Cerebellar nuclear complex (tissue), 1 donor: ENCODE measurements around the gene SLC13A4.
"Not testable (repeated sequence)": the region's sequence is repeated elsewhere in the genome, so short reads cannot be mapped to it uniquely, and the experiment has no call there.

Experiments
- DNase-seq, 2 experiments: peaks; one replicate each; lab custom pipeline; 2025; lab: John Stamatoyannopoulos, UW

Gene SLC13A4

GRCh38 chr7:135665042-135665441 is 62.9 kb downstream of the SLC13A4 start:
- no peak for DNase-seq

- no peak for DNase-seq
Observed at GRCh38 chr7:135664046-135664589, 63.9 kb downstream of the SLC13A4 start.

GRCh38 chr7:135662373-135663114 is 65.4 kb downstream of the SLC13A4 start, which contains the start of gene STMP1:
Gene STMP1 (plus strand): TSS chr7:135662514.
- DNase-seq = peak; percentile 42 to 44

GRCh38 chr7:135662123-135662372 is 65.9 kb downstream of the SLC13A4 start:
- no peak for DNase-seq

- DNase-seq = no peak
Observed at GRCh38 chr7:135661311-135662122, 66.5 kb downstream of the SLC13A4 start.

GRCh38 chr7:135659159-135659846 is 68.7 kb downstream of the SLC13A4 start:
- no peak for DNase-seq

GRCh38 chr7:135658564-135658963 is 69.4 kb downstream of the SLC13A4 start:
- DNase-seq = no peak

- DNase-seq = no peak
Observed at GRCh38 chr7:135653340-135654080, 74.5 kb downstream of the SLC13A4 start.

- DNase-seq = no peak
Observed at GRCh38 chr7:135650831-135651573, 77.0 kb downstream of the SLC13A4 start.

- DNase-seq = no peak
Observed at GRCh38 chr7:135648235-135648634, 79.8 kb downstream of the SLC13A4 start.

- no peak for DNase-seq
Observed at GRCh38 chr7:135647755-135648154, 80.2 kb downstream of the SLC13A4 start.

- DNase-seq = peak in 1 of 2 experiments; percentile 0
Observed at GRCh38 chr7:135645296-135645904, 82.6 kb downstream of the SLC13A4 start.

- DNase-seq = no peak
Observed at GRCh38 chr7:135644729-135645128, 83.3 kb downstream of the SLC13A4 start.

GRCh38 chr7:135644154-135644553 is 83.8 kb downstream of the SLC13A4 start:
- no peak for DNase-seq

- not testable (repeated sequence) for DNase-seq
Observed at GRCh38 chr7:135639690-135640089, 88.3 kb downstream of the SLC13A4 start.

- no peak for DNase-seq
Observed at GRCh38 chr7:135634191-135634878, 93.7 kb downstream of the SLC13A4 start.
